22Rv1 (cell line): ENCODE measurements around the gene BAHCC1.

Source experiments
- CTCF ChIP-seq: fragments of 450-650 bp; IDR thresholded peaks from 2 replicates; pipeline ENCODE4 v1.5.1; 2017; ENCODE audit warnings: mild to moderate bottlenecking
- ZFX ChIP-seq: fragments of 450-650 bp; IDR thresholded peaks from 2 replicates; pipeline ENCODE4 v1.6.1; 2017; ENCODE audit warnings: antibody characterized with exemption, borderline replicate concordance

DNA sequence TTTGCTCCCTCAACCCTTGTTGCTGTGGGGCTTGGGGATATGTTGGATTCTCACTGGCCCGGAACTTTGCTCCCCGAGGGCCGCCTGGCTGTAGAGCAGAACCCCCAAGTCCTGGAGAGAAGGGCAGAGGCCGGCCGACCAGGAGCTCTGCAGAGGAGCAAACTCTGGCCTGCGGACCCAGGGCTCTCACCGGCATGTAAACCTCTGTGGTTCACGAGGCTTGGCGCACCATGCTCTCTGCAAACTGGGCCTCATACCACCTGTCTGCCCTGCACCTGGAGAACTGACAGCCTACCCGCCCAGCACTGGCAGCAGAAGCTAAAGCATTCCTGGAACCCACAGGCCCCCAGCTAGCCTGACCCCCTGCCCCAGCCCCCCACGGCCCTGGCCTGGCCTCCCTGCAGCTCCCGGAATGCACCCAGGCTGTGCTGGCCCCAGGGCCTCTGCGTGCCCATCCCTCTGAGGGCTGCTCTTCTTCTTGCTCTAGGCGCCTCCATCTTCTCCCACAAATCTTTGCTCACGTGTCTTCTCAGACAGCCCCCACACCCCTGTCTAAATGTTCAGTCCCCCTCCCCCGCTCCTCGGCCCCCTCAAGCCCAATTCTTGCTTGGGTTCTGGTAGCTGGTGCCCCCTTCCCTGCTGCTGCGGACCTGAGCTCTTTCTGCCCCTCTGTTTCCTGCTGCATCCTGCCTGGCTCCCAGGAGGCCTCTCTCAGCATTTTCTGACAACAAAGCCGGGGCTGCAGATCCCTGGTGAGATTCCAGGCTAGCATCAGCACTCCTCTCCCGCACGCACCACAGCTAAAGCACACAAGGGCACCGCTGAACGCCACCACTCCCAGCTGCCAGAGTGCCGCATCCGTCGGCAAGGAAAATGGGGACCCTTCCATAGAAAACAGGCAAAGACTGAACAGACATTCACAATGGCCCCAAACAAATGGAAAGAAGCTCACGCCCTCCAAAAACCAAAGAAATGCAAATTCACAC lies 94.0 kb downstream of the BAHCC1 start:
- TF ChIP-seq CTCF: no peak
- TF ChIP-seq ZFX: no peak
